ENCODE measurements around the gene INSIG1.
A peak's percentile ranks its signal among the peaks of the same experiment; 100 is the strongest.

INSIG1 gene

GRCh38 chr7:155297517-155298287 is at the start of gene INSIG1:
Gene INSIG1 (plus strand): TSS chr7:155297878. CDS start chr7:155298286, 408 bp downstream.
- DNase-seq, result peak; percentile 97

GRCh38 chr7:155248366-155248756 is 49.3 kb upstream of the INSIG1 start:
- no peak for DNase-seq

- DNase-seq, result no peak
These were observed 45.8 kb upstream of the INSIG1 start for GRCh38 chr7:155251831-155252230.

- peak; percentile 21 for DNase-seq
These were observed 45.2 kb upstream of the INSIG1 start for GRCh38 chr7:155252444-155252887.

- DNase-seq, result no peak
These were observed 44.7 kb upstream of the INSIG1 start for GRCh38 chr7:155252892-155253501.

- DNase-seq, result peak; percentile 13
These were observed 43.7 kb upstream of the INSIG1 start for GRCh38 chr7:155254018-155254417.

GRCh38 chr7:155255071-155255470 is 42.6 kb upstream of the INSIG1 start:
- no peak for DNase-seq

- no peak for DNase-seq
These were observed 42.1 kb upstream of the INSIG1 start for GRCh38 chr7:155255621-155256020.

- DNase-seq, result no peak
These were observed 41.5 kb upstream of the INSIG1 start for GRCh38 chr7:155256081-155256760.

GRCh38 chr7:155256761-155257481 is 40.8 kb upstream of the INSIG1 start:
- no peak for DNase-seq

- no peak for DNase-seq
These were observed 40.0 kb upstream of the INSIG1 start for GRCh38 chr7:155257482-155258225.

- DNase-seq, result peak; percentile 35
These were observed 39.5 kb upstream of the INSIG1 start for GRCh38 chr7:155258226-155258560.

- DNase-seq, result no peak
These were observed 37.7 kb upstream of the INSIG1 start for GRCh38 chr7:155259866-155260497.

- DNase-seq, result no peak
These were observed 37.2 kb upstream of the INSIG1 start for GRCh38 chr7:155260498-155260872.

- DNase-seq, result no peak
These were observed 36.4 kb upstream of the INSIG1 start for GRCh38 chr7:155261031-155261985.

GRCh38 chr7:155262031-155262430 is 35.6 kb upstream of the INSIG1 start:
- DNase-seq, result no peak

- DNase-seq, result no peak
These were observed 34.6 kb upstream of the INSIG1 start for GRCh38 chr7:155263051-155263450.

GRCh38 chr7:155263581-155264143 is 34.0 kb upstream of the INSIG1 start:
- no peak for DNase-seq

GRCh38 chr7:155265144-155265543 is 32.5 kb upstream of the INSIG1 start:
- no peak for DNase-seq

GRCh38 chr7:155265961-155266360 is 31.7 kb upstream of the INSIG1 start:
- no peak for DNase-seq

GRCh38 chr7:155266440-155266839 is 31.2 kb upstream of the INSIG1 start:
- no peak for DNase-seq

Measured in RPMI8226 (cell line).